Stimulated activated CD4-positive, alpha-beta T cell treated with anti-CD3 and anti-CD28 coated beads, Interleukin-15, amount 100 ng/mL, for 24 hours (primary cell): ENCODE measurements around the gene CHST11.
"Not testable (repeated sequence)": the region's sequence is repeated elsewhere in the genome, so short reads cannot be mapped to it uniquely, and the experiment has no call there.

ENCODE experiments used
- DNase-seq: peaks from one replicate; pipeline ENCODE4 v3.0.0-alpha.2; 2020

Gene CHST11

DNA sequence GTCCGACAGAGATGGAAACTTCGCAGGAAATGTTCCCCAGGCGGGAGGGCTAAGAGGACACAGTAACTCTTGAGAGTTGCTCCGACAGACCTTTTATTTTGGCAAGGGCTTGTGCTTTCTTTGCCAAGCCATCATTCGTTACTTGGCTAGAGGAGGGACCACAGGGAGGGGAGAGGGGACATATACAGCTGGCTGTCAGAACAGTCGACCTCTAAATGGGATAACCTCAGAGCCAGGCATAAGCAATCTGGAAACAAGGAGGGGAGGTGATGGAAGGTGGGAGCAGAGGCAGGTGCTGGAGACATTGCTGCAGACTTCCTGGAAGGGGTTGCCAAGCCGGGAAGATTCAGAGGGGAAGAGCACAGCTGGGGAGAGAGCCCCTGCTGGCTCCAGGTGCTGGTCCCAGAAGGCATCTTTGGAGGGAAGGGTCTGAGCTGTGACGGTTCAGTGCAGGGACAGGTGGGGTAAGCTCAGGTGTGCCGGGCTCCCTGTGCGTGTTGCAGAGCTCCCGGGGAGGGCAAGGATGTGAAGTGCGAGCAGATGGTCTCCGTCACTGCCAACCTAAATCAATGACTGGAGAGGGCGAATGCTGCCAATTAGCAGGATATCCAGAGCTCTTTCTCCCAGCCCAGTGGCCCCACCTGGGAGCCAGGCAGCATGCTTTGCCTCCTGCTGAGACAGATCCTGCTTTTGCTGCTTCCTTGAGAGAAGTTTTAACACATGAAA is 50.1 kb downstream of the CHST11 start:
- DNase-seq = no peak

- DNase-seq = no peak
These were observed 50.9 kb downstream of the CHST11 start for GRCh38 chr12:104507672-104508071.

DNA sequence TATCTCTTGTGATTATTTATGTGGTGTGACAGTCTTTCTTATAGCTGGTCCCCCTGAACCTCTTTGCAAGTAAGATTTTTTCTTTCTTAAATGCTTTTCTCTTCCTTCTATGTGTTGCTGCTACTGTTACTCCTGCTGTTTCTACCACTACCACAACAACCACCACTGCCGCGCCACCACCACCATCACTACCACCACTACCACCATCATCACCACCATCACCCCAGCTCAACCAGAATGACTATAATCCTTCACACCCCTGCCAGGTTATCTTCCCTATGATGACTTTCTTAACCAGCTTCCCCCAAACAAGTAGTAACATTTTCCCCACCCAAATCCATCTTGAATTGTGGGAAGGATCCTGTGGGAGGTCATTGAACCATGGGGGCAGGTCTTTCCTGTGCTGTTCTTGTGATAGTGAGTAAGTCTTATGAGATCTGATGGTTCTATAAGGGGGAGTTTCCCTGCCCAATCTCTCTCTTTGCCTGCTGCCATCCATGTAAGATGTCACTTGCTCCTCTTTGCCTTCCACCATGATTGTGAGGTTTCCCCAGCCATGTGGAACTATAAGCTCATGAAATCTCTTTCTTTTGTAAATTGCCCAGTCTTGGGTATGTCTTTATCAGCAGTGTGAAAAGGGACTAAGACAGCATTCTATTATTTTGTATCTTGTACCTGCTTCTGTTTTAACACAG is 52.2 kb downstream of the CHST11 start:
- no peak for DNase-seq

- no peak for DNase-seq
These were observed 53.6 kb downstream of the CHST11 start for GRCh38 chr12:104510145-104510872.

DNA sequence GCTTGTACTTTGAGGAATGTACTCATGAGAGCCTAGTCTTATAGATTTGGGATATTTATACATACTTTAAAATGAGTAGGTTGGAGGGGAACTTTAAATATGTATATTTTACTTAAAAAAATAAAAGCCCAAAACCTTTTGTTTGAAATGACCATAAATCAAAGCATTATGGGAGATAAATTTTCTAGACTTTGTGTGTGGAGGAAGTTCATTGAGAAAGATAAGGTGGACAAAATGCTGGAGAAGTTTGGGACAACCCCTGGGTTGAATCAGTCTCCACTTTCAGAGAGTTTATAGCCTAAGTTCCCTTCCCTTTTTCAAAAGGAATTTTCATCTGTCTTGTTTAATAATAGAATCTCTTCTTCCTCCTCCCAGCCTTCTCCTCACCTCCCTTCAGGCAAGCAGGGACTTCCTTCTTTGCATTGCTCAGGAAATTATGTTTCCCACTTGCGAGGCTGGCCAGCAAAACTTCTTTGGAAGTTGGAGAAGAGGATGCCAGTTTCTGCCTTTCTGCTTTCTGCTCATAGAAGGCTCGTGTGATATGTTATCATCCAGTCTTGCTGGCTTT is 54.2 kb downstream of the CHST11 start:
- DNase-seq = no peak

DNA sequence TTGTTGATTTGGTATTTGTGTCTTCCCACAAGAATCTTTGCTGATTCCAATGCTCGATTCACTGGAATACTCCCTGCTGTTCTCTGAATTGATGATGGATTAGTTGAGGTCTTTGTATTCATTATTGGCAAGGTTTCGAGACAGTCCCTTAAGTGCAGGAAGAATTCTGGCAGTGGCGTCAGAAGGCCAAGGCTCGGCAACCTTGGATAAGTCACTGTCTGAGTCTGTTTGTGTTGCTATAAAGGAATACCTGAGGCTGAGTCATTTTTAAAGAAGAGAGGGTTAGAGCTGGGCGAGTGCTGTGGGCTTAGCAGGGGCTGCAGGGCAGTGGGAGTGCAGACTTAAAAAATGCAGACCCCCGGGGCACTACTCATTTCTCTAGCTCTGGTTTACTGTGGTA is 56.9 kb downstream of the CHST11 start:
- DNase-seq = no peak

- DNase-seq = no peak
These were observed 57.5 kb downstream of the CHST11 start for GRCh38 chr12:104514092-104514810.

- DNase-seq = no peak
These were observed 59.2 kb downstream of the CHST11 start for GRCh38 chr12:104515899-104516298.

- no peak for DNase-seq
These were observed 60.1 kb downstream of the CHST11 start for GRCh38 chr12:104516821-104517220.

- no peak for DNase-seq
These were observed 61.1 kb downstream of the CHST11 start for GRCh38 chr12:104517880-104518279.

GRCh38 chr12:104519190-104520019 is 62.7 kb downstream of the CHST11 start:
- no peak for DNase-seq

DNA sequence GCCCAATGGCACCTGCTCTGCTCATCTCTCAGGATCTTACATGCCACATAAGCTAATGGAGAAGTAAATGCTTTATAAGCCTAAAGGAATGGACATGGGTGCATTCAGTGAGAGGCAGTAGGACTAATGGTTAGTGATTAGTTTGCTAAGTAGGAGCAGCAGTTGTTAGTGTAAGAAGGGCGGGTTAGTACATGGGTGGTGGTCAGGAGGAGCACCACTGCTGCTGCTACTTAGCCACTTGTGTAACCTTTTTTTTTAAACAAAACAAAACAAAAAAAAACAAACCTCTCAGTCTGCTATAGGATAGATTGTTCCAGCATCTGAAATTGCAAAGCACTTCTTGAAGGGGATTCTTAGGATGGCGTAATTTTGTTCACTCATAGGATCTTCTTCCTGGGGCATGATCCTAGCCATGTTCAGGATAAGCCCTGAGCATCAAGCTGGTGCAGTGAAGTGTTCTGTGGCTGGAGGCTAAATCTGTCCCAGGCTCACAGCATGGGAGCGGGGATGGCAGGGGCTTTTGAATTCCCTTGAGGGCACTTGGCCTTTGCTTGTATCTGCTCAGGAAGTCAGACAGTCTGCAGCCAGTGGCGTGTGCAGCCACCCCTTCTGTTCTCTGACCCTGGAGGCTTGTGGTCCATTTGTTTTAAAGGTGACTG is 63.6 kb downstream of the CHST11 start:
- DNase-seq = no peak

GRCh38 chr12:104521731-104522130 is 65.0 kb downstream of the CHST11 start:
- DNase-seq = no peak

GRCh38 chr12:104522985-104523722 is 66.4 kb downstream of the CHST11 start:
- DNase-seq = no peak

DNA sequence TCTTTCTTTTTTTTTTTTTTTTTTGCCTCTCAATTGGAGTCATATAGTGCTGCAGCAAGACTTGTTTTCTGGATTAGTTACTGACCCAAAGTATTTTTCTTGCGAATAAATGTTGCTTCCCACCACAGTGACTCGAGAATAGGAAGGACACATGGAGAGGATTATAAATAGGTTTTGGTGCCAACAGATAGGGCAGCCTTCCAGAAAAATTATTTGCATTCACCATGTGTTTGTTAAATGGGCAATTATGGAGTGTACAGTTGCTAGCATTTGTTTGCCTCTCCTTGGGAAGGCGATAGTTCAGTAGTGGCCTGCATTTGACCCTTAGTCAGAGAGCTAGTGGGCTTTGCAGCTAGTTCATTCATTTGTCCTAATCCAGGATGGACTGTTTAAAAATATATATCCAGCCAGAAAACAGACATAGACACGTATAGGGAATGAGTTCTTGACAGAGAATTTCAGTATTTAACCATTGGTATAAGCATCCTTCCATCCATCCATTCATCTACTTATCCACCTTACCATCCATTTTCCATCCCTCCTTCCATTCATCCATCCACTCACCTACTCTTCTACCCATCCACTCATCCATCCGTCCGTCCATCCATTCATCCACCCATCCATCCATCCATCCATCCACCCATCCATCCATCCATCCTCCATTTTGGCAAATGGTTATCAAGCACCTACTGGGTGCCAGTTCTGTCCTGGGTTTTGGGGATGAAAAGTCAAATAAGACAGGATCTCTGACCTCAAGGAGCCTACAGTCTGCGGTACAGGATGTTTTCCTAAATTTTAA is 67.5 kb downstream of the CHST11 start:
- no peak for DNase-seq

DNA sequence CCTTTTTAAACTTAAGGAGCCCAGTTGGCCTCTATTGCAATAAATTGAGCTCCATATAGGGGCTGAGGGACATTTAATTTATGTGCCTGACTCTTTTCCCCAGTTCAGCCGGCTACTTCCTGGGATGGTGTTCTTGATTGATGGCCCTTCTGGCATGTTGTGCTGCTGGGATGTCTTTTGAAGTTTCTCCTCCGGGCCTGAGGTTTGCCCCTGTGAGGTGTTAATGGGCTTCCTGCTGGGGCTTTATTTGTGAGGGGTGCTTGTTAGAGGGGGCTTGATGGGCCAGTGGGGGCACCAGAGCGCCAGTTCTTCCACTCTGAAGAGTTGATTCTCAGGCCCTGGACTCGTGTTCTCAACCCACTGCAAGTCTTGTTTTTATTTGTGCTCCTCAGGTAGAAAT is 69.6 kb downstream of the CHST11 start:
- DNase-seq = no peak

GRCh38 chr12:104526751-104527150 is 70.0 kb downstream of the CHST11 start:
- no peak for DNase-seq

GRCh38 chr12:104527653-104528052 is 70.9 kb downstream of the CHST11 start:
- not testable (repeated sequence) for DNase-seq

GRCh38 chr12:104529130-104529874 is 72.6 kb downstream of the CHST11 start:
- DNase-seq = no peak
